Frontal cortex (tissue), 4 donors: ENCODE results near the gene C2CD4D. TPM values are rescaled to one million over a fixed set of nuclear protein-coding genes. Genes with fewer than 3 reads are reported as not detected.
"Not testable (repeated sequence)": the region's sequence is repeated elsewhere in the genome, so short reads cannot be mapped to it uniquely, and the experiment has no call there.

ENCODE experiments used
- DNase-seq, 2 donors: peaks; one replicate each; pipeline ENCODE4 v3.0.0; 2012; ENCODE audit warnings: low spot score in 2 of 2
- FAIRE-seq: peaks from 2 replicates; lab custom pipeline; 2012; peaks lifted over from hg19 to GRCh38; lab: Jason Lieb, UNC
- total RNA-seq: library from RNA; depleted of rRNA; stranded (reverse); fragments of >200 nt; gene quantifications from one replicate; pipeline ENCODE4 v1.2.3, GENCODE V29; 2014
- donor health status: control.
- donor health status: control.
- donor health status: control.

Gene C2CD4D
- total RNA-seq, 1 donor from 2014 or later, result under 0.01 TPM

DNA sequence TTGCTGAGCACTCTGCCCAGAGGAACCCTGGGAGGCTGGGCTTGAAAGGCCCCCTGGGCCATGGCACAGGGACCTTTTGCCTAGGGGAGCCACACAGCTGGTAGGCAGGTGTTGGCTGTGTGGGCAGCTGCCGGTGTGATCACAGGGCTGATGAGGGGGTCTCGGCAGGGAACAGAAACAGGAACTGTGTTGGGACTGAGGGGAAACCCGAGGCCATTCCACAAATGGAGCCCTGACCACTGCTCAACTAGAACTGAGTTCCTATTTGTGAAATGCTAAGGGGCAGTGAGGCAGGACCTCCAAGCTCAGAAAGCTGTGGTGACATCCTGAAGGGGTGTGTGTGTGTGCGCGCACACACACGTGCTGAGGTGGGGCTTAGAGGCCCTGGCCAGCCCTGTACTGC is 20.3 kb upstream of the C2CD4D start:
- FAIRE-seq (no peak), DNase-seq (no peak)

DNA sequence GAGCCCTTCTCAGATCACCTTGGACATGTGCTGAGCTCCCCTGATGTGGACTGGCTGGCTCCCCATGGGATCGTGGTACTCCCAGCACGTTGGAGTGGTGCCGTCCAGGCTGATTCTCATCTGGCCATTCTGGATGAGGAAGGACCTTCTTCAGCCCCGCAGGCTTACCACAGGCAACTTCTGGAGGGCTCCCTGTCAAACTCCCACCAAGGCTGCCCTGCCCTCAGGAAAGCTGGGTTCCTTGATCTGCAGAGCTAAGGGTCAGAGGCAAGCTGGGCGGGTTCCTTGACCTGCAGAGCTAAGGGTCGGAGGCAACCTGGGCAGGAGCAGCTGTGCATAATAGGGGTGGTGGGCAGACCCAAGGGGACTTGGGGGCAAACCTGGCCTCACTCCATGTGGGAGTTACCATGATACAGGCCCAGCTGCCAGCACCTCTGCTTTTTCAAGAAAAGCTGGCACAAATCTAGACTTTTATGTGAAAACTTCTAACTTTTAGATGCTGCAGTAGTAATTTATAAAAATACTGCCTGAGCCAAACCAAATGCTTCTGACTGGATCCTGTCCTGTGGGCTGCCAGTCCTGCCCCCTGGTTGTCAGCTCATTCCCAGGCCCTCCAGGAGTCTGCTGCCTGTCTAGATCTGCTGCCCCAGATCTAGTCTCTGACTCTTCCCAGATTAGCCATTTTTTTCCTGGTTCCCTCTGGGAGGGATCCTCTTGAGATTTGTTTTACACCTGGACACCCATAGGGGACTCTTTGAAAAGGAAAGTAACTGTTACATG is 19.5 kb upstream of the C2CD4D start:
- no peak for FAIRE-seq
- no peak for DNase-seq

DNA sequence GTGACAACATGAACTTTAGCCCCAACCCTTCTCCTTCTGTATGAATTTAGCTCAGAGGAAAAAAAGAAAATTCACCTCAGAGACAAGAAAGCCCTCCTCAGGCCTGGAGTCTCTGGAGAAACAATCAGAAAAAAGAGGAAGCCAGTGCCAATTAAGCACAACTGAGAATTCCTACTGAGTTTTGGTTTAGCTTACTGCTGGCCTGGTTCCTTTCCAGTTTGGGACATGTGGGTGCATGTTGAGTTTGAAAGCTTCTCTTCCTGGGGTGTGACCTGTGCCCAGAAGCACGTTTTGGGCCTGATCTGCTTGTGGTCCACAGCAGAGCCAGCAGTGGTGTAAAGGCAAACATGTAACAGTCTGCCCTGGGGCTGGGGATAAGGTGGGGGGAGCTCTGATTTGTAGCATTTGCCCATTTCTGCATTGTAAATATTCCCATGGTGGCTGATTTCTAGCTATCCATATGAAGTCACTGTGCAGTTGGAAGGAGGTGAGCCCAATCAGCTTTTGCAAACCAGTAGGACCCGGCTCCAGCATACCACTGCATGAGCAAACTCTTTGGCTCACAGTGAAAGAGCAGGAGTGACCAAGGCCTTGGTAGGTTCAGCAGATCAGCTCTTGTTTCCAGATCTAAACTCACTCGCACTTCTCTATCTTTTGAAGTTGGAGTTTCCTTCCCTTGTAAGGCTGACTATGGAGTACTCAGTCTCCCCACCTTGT is 18.6 kb upstream of the C2CD4D start:
- DNase-seq, result no peak
- FAIRE-seq, result no peak

DNA sequence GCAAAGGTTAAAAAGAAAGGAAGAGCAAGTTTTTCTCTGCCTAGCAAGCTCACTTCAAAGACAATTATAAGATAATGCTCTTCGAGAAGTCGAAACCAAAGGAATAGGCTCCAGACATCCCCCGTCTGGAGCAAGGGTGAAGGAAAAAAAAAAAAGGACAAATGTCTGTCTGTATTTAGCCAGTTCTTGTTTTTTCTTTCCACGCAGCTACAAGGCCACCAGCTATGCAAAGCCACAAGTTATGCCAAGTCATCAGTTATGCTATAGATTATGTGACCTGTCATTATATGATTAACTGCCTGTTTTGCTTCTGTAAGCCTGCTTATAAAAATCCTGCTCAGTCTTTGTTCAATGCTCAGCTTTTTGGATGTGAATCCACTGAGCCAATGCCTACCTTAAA is 16.3 kb upstream of the C2CD4D start:
- no peak for FAIRE-seq
- no peak for DNase-seq

DNA sequence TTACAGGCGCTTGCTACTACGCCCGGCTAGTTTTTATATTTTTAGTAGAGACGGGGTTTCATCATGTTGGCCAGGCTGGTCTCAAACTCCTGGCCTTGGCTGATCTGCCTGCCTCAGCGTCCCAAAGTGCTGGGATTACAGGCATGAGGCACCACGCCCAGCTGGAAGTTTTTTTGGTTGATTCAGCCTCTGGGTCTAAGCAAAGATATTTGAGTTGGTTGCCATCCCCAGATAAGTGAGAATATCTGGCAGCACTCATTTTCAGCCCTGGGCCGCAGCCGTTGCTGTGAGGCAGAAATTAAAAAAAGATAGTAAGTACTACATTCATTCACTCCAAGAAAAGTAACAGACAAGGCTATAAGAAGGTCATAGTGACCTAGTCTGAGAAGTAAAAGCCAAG is 15.9 kb upstream of the C2CD4D start:
- not testable (repeated sequence) for DNase-seq, FAIRE-seq

DNA sequence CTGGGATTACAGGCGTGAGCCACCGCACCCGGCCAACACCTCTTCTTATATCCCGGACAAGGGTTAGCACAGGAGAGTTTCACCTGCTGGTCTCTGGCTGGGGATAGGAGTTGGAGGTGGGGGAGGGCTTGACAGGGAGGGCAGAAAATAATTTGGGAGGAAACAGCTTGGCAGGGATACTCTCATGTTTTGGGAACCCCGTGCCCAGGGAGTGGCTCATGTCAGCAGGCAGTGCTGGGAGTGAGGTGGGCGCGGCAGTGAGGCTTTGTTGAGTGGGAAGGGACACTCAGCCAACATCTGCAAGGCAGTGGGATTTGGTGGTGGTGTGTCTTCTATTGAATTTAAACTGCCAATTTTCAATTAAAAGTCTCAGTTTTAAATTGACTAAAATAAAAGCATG is 15.0 kb upstream of the C2CD4D start:
- DNase-seq, result no peak
- FAIRE-seq, result no peak

DNA sequence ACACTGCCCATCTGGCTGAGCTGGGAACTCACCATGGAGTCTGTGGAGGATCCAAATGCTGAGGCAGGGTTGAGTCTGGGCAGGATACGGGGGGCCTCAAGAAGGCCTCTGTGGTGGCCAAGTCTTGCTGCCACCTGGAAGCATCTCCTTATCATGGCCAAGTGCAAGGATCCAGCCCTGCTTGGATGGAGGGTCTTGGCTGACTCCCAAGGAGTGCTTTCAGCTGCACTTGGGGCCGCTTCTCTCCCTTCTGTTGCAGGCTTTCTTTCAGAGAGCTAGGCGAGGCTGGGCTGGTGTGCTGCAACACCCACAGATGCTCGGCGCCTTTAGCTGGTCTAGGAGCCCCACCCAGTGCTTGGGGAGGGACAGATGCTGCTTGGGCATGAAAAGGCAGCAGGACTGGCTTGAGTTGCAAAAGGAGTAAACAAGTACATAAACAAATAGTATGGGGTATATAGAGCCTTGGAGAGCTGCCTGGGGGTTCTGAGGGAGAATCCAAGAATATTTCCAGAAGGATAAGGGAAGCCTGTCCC is 13.9 kb upstream of the C2CD4D start, which contains the start of gene THEM5:
Gene THEM5, minus strand, starts transcription at position 302 of the 533 bp plus-strand sequence. Its CDS starts 147 bp downstream, at position 155.
- DNase-seq, result no peak
- no peak for FAIRE-seq

DNA sequence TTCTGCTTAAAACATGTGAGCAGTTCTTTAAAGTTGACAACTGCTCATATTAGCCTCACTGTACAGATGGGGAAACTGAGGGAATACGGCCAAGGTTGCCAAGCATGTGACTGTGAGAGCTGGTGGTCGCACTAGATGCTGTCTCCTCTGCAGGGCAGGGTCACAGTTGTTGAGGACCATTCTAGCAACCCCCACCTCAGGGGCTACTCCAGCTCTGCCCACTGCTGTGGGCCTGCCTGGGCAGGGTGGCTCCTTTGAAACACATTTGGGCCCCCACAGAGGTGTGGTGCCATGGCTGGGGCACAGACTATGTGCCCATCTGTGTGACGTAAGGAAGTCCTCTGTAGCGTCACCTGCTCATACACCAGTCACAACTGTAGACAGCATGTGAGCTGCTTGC is 13.1 kb upstream of the C2CD4D start:
- FAIRE-seq, result no peak

DNA sequence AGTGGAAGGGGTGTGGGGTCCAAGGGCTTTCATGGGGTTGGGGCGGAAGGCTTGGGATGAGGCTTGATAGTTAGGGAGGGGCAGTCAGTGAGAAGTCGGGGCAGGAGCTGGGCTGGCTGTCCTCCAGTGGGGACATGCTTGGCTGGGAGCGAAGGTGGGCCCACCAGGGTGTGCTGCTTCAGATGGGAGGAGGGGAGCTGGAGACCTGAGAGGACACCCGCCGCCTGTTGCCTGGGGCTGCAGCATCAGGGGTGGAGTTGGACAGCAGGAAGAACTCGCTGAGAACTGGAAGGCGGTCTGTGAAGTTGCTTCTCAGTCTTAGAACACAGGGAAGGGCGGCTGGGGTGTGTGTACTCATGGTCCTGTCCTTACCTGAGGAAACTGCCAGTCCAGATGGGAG is 12.3 kb upstream of the C2CD4D start:
- FAIRE-seq (no peak), DNase-seq (no peak)

More for the DNA sequence above, 13.1 kb upstream of the C2CD4D start:
- no peak for DNase-seq

DNA sequence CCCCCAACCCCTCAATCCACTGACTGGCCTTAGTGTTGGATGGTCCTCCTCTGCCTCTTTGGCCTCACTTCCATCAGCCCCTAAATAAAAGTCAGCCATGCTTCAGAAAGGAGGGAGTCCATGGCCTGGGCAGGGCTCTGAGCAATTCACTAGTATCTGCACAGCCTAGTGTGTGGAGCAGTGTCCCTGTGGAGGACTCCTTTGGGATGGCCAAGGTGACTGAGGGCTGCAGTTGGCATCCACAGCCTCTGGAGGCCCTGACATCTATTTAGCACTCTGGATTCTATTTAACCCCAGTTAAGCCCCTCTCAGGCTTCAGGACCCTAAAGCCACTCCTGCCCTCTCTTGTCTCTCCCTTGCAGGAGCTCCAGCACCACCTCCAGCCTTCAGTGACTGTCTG is 10.3 kb upstream of the C2CD4D start:
- FAIRE-seq (no peak), DNase-seq (no peak)

DNA sequence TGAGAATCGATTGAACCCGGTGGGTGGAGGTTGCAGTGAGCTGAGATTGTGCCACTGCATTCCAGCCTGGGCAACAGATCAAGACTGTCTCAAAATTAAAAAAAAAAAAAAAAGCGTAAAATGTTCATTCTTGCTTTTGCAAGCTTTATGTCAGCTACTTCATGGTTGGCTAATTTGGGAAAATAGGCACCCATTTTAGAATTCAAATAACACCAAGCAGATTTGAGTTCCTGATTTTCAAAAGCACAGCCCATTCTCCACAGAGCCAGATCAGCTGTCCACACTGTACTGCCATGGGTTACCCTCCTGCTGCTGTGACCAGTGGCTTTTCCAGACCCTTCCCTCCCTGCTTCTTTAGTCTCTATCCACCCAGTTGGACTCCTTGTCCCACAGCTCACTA is 9.5 kb upstream of the C2CD4D start:
- FAIRE-seq, result no peak

DNA sequence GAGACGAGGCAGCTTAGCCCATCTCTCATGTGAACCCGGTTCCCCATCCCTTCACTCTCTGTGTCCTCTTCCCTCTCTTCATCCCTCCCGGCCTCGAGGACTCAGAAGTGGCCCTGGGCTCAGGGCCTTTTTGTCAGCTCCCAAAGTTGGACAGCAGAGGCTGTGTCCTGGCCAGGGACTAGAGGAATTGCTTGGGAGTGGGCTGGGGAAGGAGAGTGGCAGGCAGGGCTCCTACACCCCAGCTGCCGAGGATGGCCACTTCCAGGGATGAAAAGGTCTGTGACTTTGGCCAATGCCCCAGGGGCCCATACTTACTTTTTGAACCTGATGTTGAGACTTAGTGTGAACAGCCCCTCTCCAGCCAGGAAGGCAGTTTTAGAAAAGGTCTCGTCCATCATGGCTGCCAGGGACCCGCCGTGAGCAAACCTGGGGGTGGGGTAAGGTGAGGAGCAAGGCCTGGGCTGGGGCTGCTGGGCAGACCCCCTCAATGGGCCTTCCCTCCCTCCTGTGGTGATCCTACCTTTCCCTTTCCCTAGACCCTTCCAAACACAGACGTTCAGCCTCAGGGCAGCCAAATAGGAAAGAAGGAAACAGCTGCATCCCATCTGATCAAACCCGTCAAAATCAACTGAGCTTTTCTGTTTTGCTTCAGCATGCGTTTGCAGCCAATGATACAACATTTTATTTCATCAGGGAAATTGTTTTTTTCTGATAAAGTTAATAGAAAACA is 8.4 kb upstream of the C2CD4D start:
- no peak for DNase-seq
- FAIRE-seq, result no peak

More for the DNA sequence above, 9.5 kb upstream of the C2CD4D start:
- DNase-seq, result no peak

DNA sequence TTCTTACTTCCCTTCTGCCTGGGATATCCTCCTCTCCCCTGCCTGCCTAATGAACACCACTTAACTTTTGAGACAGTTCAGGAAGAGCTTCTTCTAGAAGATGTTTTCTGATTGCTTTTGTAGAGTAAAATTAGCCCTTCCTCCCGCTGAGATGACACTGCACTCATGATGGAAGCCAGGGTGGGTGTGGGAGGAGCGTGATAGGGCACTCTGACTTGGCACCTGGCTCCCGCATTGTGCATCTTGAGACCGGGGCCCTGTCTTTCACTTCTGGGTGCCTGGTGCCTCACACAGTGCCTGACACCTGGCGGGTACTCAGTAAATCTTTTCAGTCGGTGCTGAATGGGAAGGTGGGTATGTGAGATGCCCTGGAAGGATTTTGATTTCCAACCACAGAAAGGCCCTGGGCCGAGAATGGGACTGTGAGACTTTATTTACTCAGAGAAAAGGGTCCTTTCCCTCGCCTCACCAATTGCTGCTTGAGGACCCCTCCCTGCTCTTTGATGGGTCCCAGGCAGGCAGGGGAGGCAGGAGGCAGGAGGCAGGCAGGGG is 7.1 kb upstream of the C2CD4D start:
- DNase-seq, result no peak
- no peak for FAIRE-seq

DNA sequence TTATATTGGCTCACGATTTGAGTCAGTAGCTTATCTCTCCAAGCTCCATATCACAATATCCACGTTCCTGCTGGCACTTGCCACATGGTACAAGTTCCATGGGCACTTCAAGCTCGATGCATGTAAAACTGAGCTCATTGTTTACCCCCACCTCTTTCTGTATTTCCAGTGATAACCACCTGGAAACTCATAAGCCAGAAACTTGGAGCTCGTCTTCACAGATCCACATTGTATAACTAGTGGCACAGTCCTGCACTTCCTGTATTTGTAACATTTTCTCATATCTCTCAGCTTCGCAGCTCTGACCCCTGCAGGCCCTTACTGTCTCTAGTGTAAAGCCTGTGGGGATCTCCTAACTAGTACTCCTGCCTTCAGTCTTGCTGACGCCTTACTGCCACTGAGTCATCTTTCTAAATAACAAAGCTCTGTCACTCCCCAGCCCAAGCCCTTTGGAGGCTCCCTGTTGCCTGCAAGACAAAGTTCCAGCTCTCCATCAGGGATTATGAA is 6.5 kb upstream of the C2CD4D start:
- DNase-seq, result no peak
- FAIRE-seq, result no peak

DNA sequence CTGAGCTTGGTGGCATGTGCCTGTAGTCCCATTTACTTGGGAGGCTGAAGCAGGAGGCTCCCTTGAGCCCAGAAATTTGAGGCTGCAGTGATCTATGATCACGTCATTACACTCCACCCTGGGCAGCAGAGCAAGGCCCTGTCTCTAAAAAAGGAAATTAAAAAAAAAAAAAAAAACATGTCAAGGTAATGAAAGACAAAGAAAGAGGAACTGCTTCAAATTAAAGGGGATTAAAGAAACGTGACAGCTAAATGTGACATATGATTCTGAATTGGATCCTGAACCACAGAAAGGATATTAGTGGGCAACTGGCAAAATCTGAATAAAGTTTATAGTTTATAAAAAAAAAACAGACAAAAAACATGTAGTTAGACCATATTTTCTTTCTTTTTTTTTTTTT is 3.8 kb upstream of the C2CD4D start:
- FAIRE-seq (no peak), DNase-seq (no peak)

DNA sequence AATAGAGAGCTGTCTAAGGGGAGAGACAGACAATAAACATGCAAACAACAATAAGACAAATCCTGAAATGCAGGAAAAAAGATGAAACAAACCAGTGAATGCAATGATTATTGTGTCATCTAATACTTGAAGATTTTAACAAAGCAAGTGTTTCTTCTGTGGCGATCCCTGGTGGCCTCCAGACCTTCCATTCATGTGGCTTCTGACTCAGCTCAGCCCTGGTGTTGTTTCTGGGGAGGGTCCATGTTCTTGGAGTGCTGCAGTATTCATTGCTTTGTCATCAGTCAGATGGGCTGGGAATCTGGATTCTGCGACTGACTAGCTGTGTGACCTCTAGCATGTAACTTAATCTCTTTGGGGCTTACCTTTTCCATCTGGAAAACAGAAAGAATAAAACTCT is 1.5 kb upstream of the C2CD4D start:
- DNase-seq (no peak), FAIRE-seq (no peak)

DNA sequence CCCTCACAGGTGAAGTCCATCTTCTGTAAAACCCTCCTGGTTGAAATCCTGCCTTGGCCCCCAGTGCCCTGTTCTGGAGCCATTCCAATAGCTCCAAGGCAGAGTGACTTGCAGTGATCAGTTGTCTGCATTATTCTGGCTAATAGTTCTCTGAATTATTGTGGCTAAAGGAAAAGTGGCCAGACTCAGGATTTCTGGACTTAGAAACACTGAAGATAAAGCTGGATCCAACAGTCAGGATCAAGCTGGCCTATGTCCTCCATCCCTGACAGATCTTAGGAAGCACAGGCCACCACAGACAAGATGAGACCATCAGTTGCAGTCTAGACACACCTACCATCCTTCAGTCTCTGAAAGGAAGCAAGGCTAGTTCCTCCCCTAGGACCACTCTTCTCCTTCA is 801 bp upstream of the C2CD4D start:
- DNase-seq (no peak), FAIRE-seq (no peak)

DNA sequence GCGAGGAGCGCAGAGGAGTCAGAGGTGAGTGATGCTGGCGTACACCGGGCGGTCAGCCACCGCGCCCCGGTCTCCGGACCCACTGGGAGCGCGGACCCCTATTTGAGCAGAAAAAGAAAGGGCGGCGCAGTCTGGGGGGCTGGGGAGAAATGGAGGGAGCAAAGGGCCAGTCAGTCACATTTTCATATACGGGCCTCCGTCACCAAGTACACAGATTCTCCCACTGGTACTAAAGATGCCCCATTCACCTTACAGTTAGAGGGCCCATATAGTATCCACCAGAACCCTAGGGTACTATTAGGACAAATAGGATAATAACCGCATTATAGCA is 573 bp downstream of the C2CD4D start:
- FAIRE-seq, result no peak
- DNase-seq, result no peak

DNA sequence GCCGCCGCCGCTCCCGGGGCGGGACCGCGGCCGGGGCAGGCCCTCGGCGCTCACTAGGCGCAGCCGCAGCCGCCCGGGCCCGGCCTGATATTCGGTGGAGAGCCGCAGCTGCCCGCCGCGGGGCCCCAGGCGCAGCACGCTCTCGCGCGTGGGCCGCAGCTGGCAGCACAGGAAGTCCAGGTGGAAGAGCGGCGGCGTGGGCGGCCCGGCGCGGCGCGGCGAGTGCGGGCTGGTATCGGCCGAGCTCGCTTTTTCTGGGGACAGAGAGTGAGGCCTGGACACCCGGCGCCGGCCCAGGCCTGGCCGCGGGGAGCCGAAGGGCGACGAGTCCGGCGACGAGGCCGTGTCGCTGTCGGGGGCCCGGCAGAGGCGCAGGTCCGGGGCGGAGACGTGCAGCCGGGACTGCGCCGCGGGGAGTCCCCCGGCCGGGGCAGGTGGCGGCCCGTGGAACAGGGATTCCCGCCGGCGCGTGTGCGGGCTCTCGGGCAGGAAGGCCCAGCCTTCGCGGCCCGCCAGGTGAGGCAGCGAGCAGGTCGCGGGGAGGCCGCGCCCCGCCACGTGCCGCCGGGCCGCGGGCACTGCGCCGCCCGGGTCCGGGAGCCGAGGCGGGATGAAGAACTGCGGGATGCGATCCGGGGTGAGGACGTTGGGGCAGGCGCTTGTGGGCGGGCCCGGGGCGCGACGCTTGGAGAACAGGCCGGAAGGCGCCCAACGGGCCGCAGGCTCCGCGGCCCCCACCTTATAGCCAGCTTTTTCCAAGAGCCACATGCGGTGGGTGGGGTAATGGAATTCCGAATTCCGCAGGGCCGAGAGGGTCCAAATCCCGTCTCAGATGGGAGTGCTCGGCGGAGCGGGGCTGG is 1.2 kb downstream of the C2CD4D start:
- FAIRE-seq (no peak), DNase-seq (peak; percentile 56 to 64)
